T-helper 2 cell treated with Interferon-gamma antibody and Interleukin-4, amounts not matched to agents 100 ng/mL and 5 ng/mL, for 36 hours (primary cell): Measurements from ENCODE around the gene B4GALT1. TPM values are rescaled to one million over a fixed set of nuclear protein-coding genes. Genes with fewer than 3 reads are reported as not detected.

Source experiments
- intact Hi-C: fragments of 100-400 bp; cut with micrococcal nuclease; formaldehyde crosslinking; loops from one replicate; pipeline ENCODE4 v1.15.1; 2023
- total RNA-seq: library from RNA; stranded (reverse); gene quantifications from 2 replicates; pipeline ENCODE4 v1.2.3, GENCODE V29; 2022

Gene B4GALT1
- total RNA-seq, 1 donor from 2014 or later = 41.8 TPM

DNA sequence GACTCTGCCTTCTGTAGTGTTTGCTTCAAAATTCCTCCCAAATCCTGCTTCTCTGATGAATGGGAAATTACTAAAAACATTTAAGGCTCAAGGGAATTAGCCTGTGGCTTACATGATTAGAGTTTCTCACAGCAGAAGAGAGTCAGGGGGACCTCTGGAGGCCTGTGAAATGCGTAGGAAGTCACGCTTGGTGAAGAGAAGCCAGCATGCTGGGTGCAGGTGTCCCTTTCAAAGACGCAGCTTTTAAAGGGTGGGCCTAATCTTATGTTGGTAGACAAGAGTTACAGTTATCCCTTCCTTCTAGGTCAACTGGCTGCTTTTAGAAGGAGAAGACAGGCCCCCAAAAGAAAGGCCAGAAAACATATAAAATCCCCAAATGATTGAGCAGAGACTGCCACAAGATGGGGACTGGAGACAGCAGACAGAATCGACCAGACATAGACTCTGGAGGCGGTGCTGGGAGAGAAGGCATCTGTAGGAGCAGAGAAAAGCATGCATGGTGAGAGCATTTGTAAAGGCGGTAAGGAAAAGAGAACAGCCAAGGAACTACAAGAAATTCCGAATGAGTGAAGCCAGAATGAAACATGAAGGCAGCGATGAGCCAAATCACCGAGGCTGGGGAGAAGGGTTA lies 42.3 kb downstream of the B4GALT1 start:
- intact Hi-C loops = no loop called here

DNA sequence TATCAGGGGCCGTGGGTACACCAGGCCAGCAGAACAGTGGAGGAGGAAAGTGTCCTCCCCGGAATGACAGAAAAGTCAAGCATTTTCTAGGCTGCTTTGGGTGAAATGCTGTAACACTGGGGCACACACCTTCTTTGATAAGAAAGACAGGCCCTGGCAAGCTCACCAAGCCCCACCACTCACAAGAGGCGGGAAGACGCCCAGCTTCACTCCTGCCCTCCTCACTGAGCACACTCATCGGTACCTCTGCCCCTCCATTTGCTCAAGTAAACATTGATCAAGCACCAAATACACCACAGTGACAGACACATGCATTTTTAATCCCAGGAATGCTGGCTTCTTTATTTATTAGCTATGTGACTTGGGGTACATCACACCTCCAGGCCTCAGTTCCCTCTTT lies 43.1 kb downstream of the B4GALT1 start:
- intact Hi-C loops = no loop called here

DNA sequence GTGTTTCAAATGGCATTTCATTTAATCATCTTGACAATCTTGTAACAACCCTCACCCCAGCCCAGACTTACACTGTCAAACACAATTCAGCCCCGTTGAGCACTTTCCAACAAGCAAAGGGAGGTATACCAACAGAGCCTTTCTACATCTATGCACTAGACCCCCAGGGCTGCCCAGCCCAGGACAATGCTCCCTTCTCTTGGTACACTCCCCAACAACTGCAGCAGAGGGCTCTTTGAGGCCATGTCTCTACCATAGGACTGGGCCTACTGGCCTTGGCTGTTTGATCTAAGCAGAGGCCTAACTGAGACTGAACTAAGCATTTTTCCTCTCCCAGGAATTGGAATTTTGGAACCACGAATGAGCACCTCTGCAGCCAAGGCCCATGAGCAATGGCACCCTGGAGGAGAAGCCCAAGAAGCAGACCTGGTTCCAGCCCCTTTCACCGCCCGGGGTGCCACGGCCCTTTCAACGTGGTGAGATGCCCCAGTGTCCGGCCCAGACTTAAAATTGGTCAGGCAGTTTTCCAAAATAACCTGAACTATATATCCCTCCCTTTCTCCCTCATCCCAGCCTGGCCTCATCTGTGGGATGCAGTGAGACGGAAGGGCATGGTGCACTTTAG lies 43.6 kb downstream of the B4GALT1 start:
- intact Hi-C loops = no loop called here

DNA sequence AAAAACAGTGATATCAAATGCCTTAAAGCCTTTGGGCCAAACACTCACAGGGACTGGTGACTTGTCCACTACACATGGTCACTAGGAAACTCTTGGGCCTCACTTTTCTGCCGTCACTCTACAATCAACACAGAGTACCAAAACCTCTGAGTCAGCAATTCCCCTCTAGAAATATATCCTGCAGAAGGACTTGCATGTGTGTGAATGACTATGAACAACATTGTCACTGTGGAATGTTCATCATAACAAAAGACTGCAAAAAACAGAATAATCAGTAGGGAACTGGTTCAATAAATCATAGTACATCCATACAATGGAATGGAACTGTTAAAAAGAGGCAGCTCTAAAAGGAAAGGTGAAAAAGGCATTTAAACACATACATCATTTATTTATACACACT lies 46.5 kb downstream of the B4GALT1 start:
- intact Hi-C loops = no loop called here

DNA sequence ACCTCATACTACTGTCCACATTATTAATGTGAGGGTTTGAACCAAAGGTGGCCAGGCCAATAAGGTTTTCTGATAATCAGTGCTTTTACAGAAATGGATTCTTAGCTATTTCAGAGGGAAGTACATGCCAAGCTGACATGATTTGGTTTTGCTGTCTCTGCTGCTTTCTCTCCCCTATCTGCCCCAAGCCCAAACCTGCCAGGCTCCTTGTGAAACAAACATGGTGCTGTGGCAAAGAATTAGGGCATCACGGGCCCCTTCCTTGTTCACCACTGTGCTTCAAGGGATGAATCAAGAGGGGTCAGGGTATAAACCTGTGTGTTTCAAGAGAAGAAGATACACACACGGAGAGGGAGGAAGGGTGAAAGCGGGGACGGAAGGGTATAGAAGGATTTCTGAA lies 49.3 kb downstream of the B4GALT1 start:
- intact Hi-C loops = loop anchor here (5.0 kb wide), 1 partner anchor 35 kb away; no protein-coding TSS in a partner anchor

DNA sequence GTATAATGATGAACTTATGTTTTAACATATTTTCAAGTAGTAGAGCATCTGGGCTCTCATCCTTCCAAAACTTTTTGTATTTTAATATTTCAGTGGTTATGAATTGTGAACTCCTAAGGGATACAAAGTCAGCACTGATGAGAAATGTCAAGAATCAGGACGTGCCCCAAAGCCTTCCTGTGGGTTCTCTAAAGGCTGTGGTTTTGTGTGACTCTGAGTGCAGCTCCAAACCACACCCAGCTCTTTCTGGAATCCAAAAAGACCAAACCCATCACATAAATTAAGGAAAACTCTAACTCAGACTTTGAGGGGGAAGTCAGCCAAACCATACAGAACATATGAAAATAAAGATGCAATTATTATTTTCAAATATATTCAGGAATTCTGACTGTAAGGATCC lies 49.8 kb downstream of the B4GALT1 start:
- intact Hi-C loops = loop anchor here (5.0 kb wide), 1 partner anchor 35 kb away; no protein-coding TSS in a partner anchor

DNA sequence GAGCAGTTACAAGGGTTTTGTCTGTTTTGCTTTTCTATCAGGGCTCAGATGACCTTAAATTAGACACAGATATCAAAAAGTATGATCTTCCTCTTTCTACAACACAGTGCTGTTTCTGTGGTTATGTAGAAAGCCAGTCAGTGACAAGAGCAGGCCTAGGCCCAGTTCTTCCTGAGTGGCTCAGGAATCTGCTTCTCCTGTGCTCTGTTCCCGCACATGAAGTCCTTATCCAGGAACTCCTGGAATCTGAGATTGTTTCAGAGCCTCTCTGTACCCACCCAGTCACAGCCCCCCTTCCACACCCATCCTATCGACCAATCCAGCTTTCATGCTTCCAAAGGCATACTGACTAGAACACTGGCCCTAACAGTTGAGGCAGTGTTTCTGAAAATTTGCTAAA lies 50.3 kb downstream of the B4GALT1 start:
- intact Hi-C loops = loop anchor here (5.0 kb wide), 1 partner anchor 35 kb away; no protein-coding TSS in a partner anchor

DNA sequence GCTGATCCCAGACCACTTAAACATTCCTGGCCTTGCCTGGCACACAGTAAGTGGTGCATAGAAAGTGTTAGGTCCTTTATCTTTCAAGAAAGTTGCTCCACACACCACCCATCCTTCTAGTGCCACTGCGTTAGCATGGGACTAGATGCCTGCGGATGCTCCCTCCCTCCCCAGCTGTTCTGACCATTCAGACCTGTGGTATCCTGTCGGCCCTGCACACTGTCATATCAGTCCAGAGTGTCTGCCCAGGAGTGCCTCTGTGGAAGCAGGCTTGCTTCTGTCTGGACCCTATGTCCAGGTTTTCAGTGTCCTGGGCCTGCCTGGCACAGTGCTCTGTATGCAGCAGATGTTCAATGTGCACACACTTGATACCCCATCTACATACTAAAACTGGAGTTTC lies 52.4 kb downstream of the B4GALT1 start:
- intact Hi-C loops = loop anchor here (5.0 kb wide), 1 partner anchor 32 kb away; no protein-coding TSS in a partner anchor

DNA sequence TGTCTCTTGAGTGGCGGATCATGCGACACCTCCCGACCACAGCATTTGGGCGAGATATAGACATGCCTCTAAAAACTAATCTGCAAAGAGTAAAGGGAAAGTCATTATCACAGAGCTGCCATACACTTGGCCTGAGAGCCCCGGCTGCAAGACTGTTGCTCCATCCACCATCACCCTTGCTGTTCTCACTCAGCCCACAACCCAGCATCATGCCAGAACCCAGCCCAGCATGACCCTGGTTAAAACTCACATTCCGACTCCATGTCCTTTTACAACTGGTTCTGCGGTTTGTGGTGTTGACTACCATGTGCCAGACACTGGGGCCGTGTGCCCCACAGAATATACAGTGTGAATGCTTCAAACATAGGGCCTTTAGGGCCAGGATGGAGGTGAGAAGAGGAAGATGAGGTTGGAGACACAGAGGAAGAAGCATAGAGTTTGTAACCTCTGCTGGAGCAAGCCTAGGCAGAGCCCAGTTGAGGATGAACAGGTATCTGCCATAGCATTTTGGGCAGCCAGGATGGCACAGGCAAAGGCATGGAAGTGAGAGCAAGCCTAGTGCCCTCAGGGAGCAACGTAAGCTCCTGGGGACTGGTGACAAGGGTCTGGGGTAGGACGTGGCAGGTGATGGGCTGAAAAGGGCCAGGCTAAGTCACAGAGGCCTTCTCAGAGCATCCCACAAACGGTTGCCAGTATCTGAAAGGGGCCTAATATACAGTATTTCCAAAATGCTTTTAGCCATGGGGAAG lies 53.2 kb downstream of the B4GALT1 start:
- intact Hi-C loops = no loop called here

DNA sequence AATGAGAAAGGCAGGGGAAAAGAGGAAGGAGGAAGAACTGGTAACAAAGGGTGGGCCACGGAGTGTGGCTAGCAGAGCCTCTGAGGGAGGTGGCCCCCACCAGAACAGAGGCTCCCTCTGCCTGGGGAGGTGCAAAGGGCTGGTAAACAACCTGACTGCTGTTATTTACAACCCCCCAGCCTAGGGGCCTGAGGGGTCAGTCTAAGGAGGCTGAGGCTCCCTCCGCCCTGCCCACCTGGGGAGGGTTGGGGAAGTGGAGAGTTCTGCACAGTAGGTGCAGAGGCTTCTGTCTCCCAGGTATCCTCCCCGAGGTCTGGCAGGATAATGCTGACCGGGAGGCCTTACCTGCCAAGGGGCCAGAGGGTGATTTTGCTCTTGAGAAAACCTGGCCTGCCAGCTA lies 55.0 kb downstream of the B4GALT1 start:
- intact Hi-C loops = no loop called here

DNA sequence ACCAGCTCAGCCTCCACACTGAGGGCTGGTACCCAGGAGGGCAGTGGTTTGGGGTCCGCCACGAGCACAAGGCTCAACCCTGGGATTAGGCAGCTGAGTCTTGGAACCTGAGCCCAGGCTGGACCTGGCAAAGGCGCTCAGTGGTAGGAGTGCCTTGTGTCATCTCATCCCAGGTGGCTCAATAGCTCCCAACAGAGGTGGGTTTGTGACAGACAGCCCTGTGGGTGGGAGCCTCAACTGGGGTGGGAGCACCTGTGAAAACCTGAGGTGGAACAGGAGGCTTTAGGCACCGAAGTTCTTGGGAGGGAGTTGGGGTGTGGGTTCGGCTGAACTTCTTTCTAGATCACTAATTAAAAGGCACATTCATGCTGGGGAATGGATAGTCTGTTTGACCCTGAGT lies 55.5 kb downstream of the B4GALT1 start:
- intact Hi-C loops = no loop called here

DNA sequence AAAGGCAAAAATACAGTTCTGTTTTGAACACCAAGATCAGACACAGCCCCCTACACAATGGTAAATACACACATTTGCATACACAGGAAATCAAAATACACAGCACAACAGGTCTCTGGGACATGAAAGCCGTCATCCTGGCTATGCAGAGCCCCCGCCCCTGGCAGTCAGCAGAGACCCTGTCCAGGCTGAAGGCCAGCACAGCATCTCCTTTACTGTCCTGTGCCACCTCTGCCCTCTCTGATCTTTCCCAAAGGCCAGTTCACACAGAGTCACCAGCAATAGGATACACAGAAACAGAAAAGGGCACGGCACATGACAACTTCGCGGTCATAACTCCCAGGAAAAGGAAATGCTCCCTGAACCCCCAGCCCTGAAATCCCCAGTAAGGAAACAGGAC lies 56.5 kb downstream of the B4GALT1 start:
- intact Hi-C loops = no loop called here

DNA sequence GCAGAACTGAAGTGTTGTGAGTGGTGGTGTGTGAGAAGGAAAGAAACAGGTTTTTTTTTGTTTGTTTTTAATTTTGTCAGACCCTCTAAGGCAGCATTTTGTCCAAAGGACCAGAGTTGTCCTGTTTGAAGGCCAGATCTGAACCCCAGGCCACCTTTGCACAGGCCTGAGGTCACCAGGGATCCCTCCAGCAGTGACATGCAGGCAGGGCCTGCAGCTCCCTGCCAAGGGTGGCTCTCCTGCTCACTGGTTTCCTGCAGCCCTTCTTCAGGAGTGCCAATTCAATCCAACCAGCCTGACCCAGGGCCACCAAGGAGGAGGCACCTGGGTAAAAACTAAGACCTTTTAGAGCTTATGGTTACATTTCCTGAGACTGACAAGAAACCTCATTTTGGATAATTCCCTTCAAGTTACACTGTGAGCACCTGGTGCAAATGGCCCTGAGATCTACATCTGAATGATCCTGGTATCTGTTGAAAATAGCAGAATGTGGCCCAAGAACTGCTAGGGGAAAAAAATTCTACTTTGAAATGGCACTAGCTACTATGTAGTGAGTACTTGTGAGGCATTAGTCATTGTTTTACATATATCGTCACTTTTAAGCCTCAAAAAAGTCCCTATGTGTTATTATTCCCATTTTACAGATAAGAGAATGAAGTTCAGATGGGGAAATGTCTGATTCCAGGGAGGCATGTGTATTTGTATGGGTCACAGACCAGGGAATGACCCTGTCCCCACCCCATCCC lies 57.1 kb downstream of the B4GALT1 start:
- intact Hi-C loops = no loop called here

DNA sequence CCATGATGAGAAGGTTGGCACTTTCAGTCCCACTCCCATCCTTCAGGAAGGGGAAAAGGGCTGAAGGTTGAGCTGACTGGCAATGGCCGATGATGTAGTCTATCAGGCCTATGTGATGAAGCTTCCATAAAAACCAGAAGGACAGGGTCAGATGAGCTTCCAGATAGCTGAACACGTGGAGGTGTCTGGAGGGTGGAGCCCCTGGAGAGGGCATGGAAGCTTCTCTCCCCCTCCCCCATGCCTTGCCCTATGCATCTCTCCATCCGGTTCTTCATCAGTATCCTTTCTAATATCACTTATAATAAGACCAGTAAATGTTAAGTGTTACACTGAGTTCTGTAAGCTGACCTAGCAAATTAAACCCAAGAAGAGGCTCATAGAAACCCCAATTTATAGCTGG lies 58.0 kb downstream of the B4GALT1 start:
- intact Hi-C loops = no loop called here

DNA sequence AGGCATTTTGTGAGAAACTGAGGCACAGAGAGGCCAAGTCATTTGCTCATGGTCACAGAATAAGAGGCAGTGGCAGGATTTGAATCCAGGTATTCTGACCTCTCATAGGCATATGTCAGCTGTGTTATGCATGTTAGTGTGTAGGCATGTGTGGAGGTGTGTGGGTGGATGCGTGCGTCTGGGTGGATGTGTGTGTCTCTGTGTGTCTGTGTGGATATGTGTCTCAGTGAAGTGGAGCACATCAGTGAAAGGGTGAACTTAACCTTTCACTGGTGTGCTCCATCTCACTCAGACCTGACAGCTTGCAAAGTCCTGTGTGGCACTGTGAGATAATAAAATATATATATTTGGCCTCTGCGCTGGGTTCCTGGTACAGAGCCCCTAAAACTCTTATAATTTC lies 58.7 kb downstream of the B4GALT1 start:
- intact Hi-C loops = no loop called here

DNA sequence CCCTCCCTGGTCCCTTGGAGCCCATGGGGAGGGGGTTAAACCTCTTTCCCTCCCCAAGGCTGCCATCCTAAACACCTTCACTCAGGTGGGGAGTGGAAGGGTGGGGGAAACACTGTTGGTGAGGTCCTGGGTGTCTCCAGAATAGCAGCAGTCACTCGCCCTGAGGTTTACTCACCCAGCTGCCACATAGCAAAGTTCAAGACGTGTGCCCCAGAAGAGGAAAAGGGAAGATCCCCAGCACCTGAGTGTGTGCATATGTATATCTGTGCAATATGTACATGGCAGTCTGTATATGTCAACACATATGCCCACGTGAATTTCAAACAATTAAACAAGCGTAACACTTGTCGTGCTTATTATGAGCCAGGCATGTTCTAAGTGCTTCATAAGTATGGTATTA lies 59.4 kb downstream of the B4GALT1 start:
- intact Hi-C loops = no loop called here

DNA sequence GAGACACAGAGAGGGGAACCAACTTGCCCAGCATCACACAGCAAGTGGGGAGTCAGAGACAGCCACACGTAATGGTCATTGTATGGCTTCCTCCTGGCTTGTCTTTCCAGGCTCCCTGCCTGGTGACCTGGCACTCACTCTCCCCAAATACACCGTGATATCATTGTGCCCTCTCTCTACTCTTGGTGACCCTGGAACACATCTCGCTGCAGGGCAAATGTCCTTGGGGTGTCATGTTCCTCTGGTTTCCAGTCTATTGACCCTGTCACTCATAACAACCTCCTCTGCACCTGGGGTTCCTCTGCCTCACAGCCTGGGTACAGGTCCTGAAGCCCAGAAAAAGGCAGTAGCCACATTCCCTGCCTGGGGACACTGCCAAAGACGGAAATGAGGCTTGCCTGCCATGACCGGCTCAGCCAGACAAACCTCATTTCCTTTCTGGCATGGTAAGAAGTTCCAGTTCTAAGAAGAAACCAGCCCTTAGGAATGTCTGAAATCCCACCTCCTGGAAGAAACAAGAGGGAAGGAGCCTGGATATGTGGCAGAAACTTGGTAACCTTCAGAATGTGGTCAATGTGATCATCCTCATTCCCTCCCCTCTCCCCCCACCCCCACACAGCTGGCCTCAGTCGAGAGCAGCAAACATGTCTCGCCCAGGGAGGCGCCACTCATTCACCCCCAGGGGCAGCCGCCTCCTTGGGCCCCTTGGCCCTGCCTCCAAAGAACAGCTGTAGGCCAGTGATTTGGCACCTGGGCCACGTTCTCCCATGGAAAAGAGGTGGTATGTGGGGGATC lies 60.1 kb downstream of the B4GALT1 start:
- intact Hi-C loops = no loop called here

DNA sequence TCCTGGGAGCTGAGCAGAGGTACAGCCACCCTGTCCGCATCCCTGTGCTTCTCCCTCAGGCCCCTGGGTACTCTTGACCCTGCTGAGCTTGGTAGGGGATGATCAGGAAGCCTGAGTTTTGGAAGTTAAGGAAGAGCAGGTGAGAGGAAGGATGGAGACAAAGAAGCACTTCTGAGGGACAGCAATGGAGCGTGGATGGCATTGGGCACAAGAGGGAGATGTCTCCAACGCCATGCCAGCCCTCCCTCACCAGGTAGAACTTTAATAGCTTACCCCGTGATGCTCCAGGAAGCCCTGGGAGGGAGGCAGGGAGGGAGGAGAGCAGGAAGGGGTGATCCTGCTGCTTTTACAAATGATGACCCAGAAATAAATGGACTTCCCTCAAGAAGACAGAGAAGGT lies 60.8 kb downstream of the B4GALT1 start:
- intact Hi-C loops = no loop called here

DNA sequence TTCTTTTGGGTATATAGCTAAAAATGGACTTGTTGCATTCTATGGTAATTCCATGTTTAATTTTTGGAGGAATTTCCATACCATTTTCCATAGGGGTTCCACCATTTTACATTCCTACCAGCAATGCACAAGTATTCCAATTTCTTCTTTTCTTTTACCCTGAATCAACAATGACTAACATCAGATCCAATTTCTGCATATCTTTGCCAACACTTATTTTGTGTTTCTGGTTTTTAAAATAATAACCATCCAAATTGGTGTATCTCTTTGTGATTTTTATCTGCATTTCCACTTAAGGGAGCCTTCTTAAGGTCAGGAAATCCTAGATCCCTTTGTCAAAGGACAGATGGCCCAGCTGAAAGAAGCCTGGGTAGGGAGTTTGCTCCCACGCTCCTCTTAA lies 61.2 kb downstream of the B4GALT1 start:
- intact Hi-C loops = no loop called here

DNA sequence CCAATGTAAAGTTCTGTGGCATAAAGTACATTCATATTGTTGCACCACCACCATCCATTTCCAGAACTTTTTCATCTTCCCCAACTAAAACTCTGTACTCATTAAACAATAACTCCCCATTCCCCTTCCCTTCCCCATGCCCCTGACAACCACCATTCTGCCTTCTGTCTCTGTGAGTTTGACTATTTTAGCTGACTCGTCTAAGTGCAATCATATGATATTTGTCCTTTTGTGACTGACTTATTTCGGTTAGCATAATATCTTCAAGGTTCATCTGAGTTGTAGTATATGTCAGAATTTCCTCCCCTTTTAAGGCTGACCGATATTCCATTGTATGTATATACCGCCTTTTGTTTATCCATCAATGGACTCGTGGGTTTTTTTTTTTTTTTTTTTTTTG lies 61.6 kb downstream of the B4GALT1 start:
- intact Hi-C loops = no loop called here

DNA sequence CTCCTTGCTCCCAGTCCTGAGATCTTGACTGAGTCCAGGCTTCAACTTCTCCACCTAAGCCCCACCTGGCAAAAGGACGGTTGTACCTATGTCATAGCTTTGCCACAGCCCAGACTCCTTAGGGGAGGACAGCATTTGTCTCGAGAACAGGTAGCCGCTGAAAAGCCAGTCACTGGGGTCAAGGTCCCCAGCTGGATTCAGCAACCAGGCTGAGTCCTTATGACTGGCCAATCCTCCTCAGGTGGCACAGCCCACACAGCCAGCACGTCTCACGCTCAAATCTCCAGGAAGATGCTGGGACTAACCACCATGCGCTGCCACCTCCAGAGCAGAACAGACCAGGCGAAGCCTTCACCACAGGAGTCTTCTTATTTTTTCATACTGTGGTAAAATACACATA lies 62.7 kb downstream of the B4GALT1 start:
- intact Hi-C loops = no loop called here
